Measurements from ENCODE around the gene UBE3B. TPM values are rescaled to one million over a fixed set of nuclear protein-coding genes. Genes with fewer than 3 reads are reported as not detected.

The UBE3B gene
- total RNA-seq, 1 experiment from 2014 or later, result 3,976 TPM

DNA sequence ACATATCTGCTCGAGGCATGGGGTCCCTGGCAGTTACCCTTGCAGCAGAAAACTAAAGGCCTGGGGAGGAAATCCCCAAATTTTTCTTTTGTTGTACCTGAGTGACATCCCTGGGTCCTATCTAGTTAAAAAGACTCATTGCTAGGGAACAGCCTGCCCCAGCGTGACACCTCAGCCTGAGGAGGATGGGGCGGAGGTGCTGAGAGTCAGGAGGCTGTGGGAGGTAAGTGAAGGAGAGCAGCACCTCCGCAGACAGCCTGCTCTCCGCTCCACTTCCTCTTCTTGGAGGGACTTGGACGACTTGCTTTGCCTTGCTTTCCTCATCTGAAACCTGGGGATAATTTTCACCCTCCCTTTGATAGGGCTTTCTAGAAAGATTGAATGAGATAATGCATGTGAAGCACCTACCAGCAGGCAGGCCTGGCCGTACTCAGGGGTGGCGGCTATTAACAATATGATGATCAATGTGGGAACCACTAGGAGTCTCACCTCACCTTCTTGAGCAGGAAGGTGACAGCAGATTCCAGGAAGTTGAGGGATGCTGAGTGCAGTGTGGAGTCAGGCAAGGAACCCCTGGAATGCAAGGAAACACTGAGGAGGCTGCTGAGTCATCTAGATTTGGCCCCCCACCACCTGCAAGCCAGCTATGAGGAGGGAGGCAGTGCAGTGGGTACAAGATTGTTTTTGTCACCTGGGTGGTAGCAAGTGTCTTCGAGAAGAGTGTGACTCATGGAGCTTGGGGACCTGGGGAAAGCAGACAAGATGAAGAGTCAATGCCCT is 23.2 kb downstream of the UBE3B start:
- DNase-seq (ENCODE audit: low read depth in 1 of 2, low spot score in 2 of 2), result no peak
- no peak overlapping the region for H3K27ac ChIP-seq
- H3K27me3 ChIP-seq (replicated peaks), result no peaks in the 10 kb centered on the region
- no peaks in the 10 kb centered on the region for H3K4me1 ChIP-seq (replicated peaks)
- H3K36me3 ChIP-seq, result peaks cover 45% of the 10 kb centered on the region
- H3K4me3 ChIP-seq, result no peak overlapping the region
- H3K9me3 ChIP-seq (replicated peaks), result no peaks in the 10 kb centered on the region

- no peak overlapping the region for H3K27ac ChIP-seq
- H3K27me3 ChIP-seq (replicated peaks), result no peaks in the 10 kb centered on the region
- H3K4me1 ChIP-seq (replicated peaks), result no peaks in the 10 kb centered on the region
- peaks cover 43% of the 10 kb centered on the region for H3K36me3 ChIP-seq
- no peak for DNase-seq (ENCODE audit: low read depth in 1 of 2, low spot score in 2 of 2)
- no peaks in the 10 kb centered on the region for H3K9me3 ChIP-seq (replicated peaks)
- no peak overlapping the region for H3K4me3 ChIP-seq
These were observed 23.9 kb downstream of the UBE3B start for GRCh38 chr12:109501299-109501698.

- H3K4me3 ChIP-seq, result no peak overlapping the region
- H3K9me3 ChIP-seq (replicated peaks), result no peaks in the 10 kb centered on the region
- H3K27ac ChIP-seq, result no peak overlapping the region
- DNase-seq (ENCODE audit: low read depth in 1 of 2, low spot score in 2 of 2), result no peak
- peaks cover 48% of the 10 kb centered on the region for H3K36me3 ChIP-seq
- no peaks in the 10 kb centered on the region for H3K4me1 ChIP-seq (replicated peaks)
- no peaks in the 10 kb centered on the region for H3K27me3 ChIP-seq (replicated peaks)
These were observed 24.9 kb downstream of the UBE3B start for GRCh38 chr12:109502332-109502731.

- no peak for DNase-seq (ENCODE audit: low read depth in 1 of 2, low spot score in 2 of 2)
- Histone ChIP-seq H3K4me1 (replicated peaks) (no peaks in the 10 kb centered on the region), H3K9me3 (replicated peaks) (no peaks in the 10 kb centered on the region), H3K36me3 (peaks cover 61% of the 10 kb centered on the region), H3K27me3 (replicated peaks) (no peaks in the 10 kb centered on the region), H3K4me3 (no peak overlapping the region), H3K27ac (no peak overlapping the region)
These were observed 26.2 kb downstream of the UBE3B start for GRCh38 chr12:109503611-109504010.

- Histone ChIP-seq H3K4me3 (no peak overlapping the region), H3K27ac (no peak overlapping the region), H3K9me3 (replicated peaks) (no peaks in the 10 kb centered on the region), H3K36me3 (peaks cover 64% of the 10 kb centered on the region), H3K27me3 (replicated peaks) (no peaks in the 10 kb centered on the region), H3K4me1 (replicated peaks) (no peaks in the 10 kb centered on the region)
- DNase-seq (ENCODE audit: low read depth in 1 of 2, low spot score in 2 of 2), result no peak
These were observed 26.6 kb downstream of the UBE3B start for GRCh38 chr12:109504068-109504467.

- Histone ChIP-seq H3K9me3 (replicated peaks) (no peaks in the 10 kb centered on the region), H3K27me3 (replicated peaks) (no peaks in the 10 kb centered on the region), H3K4me3 (no peak overlapping the region), H3K4me1 (replicated peaks) (no peaks in the 10 kb centered on the region), H3K36me3 (peaks cover 81% of the 10 kb centered on the region), H3K27ac (no peak overlapping the region)
- no peak for DNase-seq (ENCODE audit: low read depth in 1 of 2, low spot score in 2 of 2)
These were observed 32.8 kb downstream of the UBE3B start for GRCh38 chr12:109510196-109510595.

DNA sequence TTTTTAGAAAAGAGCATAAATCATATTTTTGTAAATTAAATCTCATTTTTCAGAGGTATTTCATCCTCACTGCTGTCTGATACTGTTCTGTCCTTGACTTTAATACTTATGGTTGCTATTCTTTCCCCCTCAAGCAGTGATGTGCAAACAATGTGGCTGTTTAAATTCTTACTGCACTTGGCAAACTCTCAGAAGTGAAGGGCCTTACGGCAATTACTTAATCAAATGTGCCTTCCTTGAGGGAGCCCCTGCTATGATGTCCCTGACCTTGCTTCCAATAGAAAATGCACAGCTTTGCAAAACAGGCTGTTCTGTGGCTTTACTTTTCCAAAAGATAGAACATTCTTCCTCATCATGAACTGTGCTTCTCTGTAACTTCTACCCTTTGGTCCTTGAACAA is 35.2 kb downstream of the UBE3B start:
- no peaks in the 10 kb centered on the region for H3K4me1 ChIP-seq (replicated peaks)
- peaks cover 78% of the 10 kb centered on the region for H3K36me3 ChIP-seq
- H3K9me3 ChIP-seq (replicated peaks), result no peaks in the 10 kb centered on the region
- no peak overlapping the region for H3K27ac ChIP-seq
- DNase-seq (ENCODE audit: low read depth in 1 of 2, low spot score in 2 of 2), result no peak
- H3K4me3 ChIP-seq, result no peak overlapping the region
- H3K27me3 ChIP-seq (replicated peaks), result no peaks in the 10 kb centered on the region

DNA sequence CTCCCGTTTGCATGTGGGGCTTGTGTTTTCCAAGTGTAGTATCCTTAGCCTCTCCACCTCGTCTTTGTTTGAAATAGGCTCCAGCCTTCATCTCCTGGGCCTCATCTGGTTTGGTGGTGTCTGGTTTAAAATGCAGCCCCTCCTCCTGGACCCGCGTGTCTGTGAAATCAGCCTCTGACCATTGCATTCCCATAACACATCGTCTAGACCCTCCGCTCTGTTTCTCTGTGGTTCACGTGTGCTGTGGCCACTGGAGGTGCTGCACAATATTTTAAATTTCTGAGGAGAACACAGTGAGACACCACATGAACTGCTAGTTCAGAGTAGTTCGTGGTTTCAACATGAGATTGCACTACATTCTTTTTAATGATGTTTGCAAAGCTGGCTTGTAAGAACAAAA is 35.6 kb downstream of the UBE3B start:
- no peaks in the 10 kb centered on the region for H3K4me1 ChIP-seq (replicated peaks)
- DNase-seq (ENCODE audit: low read depth in 1 of 2, low spot score in 2 of 2), result no peak
- no peaks in the 10 kb centered on the region for H3K9me3 ChIP-seq (replicated peaks)
- no peaks in the 10 kb centered on the region for H3K27me3 ChIP-seq (replicated peaks)
- no peak overlapping the region for H3K4me3 ChIP-seq
- H3K36me3 ChIP-seq, result peaks cover 78% of the 10 kb centered on the region
- no peak overlapping the region for H3K27ac ChIP-seq

- H3K4me3 ChIP-seq, result no peak overlapping the region
- H3K27ac ChIP-seq, result no peak overlapping the region
- H3K9me3 ChIP-seq (replicated peaks), result no peaks in the 10 kb centered on the region
- DNase-seq (ENCODE audit: low read depth in 1 of 2, low spot score in 2 of 2), result no peak
- peaks cover 8% of the 10 kb centered on the region for H3K4me1 ChIP-seq (replicated peaks)
- no peaks in the 10 kb centered on the region for H3K27me3 ChIP-seq (replicated peaks)
- peaks cover 79% of the 10 kb centered on the region for H3K36me3 ChIP-seq
These were observed 36.5 kb downstream of the UBE3B start for GRCh38 chr12:109513977-109514376.

DNA sequence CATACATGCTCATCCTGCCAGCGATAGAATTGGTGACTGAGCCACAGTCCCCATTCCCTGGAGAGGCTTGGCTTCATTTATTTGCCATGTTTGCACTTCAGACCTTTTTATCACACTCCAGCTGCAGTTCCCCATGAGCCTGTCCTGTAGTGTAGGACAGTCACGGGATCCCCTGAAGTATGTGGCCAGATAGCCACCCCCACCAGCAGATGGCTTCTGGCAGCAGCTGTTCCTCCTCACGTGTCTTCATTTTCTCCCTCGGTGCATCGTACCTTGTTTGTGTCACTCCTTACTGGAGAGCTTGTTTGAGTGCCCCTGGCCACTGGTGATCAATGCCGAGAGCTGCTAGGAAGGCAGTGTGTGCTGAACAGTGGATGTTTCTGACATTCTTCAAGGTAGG is 40.2 kb downstream of the UBE3B start:
- Histone ChIP-seq H3K4me1 (replicated peaks) (peaks cover 22% of the 10 kb centered on the region), H3K27me3 (replicated peaks) (no peaks in the 10 kb centered on the region), H3K36me3 (peaks cover 80% of the 10 kb centered on the region), H3K4me3 (no peak overlapping the region), H3K9me3 (replicated peaks) (no peaks in the 10 kb centered on the region), H3K27ac (no peak overlapping the region)
- DNase-seq (ENCODE audit: low read depth in 1 of 2, low spot score in 2 of 2), result no peak

DNA sequence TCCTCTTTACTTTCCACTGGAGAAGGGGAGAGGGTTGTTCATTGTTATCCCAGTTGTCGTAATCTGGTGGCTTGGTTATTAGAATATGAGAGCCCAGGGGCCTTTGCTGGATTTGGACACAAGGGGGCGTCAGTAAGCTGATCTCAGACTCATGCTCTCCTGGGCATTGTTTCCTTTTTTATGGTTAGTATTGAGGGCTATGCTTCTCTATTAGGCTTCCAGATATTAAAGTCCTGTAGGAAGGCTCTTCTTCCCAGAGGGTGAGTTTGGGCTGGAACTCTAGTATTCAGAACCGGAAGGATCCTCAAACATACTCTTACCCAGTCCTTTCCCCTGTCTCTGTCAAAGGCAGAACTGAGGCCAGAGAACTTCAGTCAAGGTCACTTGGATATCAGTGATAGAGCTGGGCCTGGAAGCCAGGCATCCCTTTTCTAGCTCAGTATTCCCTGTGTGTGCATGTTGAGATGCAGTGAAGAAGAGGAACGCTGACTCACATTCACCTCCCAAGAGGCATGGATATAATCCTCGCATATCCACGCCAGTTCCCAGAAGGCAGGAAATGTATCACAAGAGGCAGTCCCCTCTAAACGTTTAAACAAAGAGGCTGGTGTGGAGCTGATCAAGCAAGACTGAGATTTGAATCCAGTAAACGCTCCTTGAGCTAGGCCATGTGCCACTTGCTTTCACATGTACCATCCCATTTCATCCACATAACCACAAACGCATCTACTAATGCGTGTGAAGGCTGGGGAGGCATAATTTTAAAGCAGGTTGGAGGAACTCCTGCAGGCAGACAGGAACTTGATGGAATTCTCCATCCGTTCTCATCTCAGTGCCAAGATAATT is 41.6 kb downstream of the UBE3B start:
- Histone ChIP-seq H3K4me3 (no peak overlapping the region), H3K36me3 (peaks cover 83% of the 10 kb centered on the region), H3K27me3 (replicated peaks) (no peaks in the 10 kb centered on the region), H3K27ac (peak overlapping the region; percentile 85), H3K9me3 (replicated peaks) (no peaks in the 10 kb centered on the region), H3K4me1 (replicated peaks) (peaks cover 22% of the 10 kb centered on the region)
- DNase-seq (ENCODE audit: low read depth in 1 of 2, low spot score in 2 of 2), result peak; percentile 66 to 75

GRCh38 chr12:109519787-109520186 is 42.4 kb downstream of the UBE3B start:
- peaks cover 85% of the 10 kb centered on the region for H3K36me3 ChIP-seq
- DNase-seq (ENCODE audit: low read depth in 1 of 2, low spot score in 2 of 2), result no peak
- peak overlapping the region; percentile 85 for H3K27ac ChIP-seq

DNA sequence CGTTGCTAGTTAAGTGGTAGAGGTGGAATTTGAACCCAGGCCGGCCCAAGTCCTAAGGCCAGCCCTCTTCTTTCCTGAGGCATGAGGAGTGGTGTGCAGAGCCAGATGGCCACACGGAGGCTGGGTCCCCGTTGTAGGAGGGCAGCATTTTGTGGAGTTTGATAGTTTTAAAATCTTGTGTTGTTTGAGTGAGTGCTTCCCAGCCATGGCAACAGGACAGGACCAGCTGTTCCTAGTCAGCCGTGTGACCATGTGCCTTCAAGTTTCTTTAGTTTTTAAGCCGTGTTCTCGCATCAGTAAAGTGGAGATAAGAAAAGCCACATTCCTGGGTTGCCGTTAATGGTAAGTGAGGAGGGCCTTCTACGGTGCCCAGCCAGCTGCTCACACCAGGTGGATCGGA is 44.4 kb downstream of the UBE3B start:
- no peaks in the 10 kb centered on the region for H3K27me3 ChIP-seq (replicated peaks)
- H3K9me3 ChIP-seq (replicated peaks), result no peaks in the 10 kb centered on the region
- DNase-seq (ENCODE audit: low read depth in 1 of 2, low spot score in 2 of 2), result no peak
- peaks cover 22% of the 10 kb centered on the region for H3K4me1 ChIP-seq (replicated peaks)
- H3K27ac ChIP-seq, result no peak overlapping the region
- peaks cover 78% of the 10 kb centered on the region for H3K36me3 ChIP-seq
- no peak overlapping the region for H3K4me3 ChIP-seq

More at GRCh38 chr12:109519787-109520186, 42.4 kb downstream of the UBE3B start:
- Histone ChIP-seq H3K9me3 (replicated peaks) (no peaks in the 10 kb centered on the region), H3K4me1 (replicated peaks) (peaks cover 22% of the 10 kb centered on the region), H3K27me3 (replicated peaks) (no peaks in the 10 kb centered on the region), H3K4me3 (no peak overlapping the region)

GRCh38 chr12:109523071-109523470 is 45.6 kb downstream of the UBE3B start:
- no peak for DNase-seq (ENCODE audit: low read depth in 1 of 2, low spot score in 2 of 2)
- H3K36me3 ChIP-seq, result peaks cover 73% of the 10 kb centered on the region
- no peak overlapping the region for H3K27ac ChIP-seq
- H3K9me3 ChIP-seq (replicated peaks), result no peaks in the 10 kb centered on the region
- H3K27me3 ChIP-seq (replicated peaks), result no peaks in the 10 kb centered on the region
- peaks cover 22% of the 10 kb centered on the region for H3K4me1 ChIP-seq (replicated peaks)
- no peak overlapping the region for H3K4me3 ChIP-seq
